ENCODE data around the gene KCTD5.
"Not testable (repeated sequence)": the region's sequence is repeated elsewhere in the genome, so short reads cannot be mapped to it uniquely, and the experiment has no call there.

Gene KCTD5

DNA sequence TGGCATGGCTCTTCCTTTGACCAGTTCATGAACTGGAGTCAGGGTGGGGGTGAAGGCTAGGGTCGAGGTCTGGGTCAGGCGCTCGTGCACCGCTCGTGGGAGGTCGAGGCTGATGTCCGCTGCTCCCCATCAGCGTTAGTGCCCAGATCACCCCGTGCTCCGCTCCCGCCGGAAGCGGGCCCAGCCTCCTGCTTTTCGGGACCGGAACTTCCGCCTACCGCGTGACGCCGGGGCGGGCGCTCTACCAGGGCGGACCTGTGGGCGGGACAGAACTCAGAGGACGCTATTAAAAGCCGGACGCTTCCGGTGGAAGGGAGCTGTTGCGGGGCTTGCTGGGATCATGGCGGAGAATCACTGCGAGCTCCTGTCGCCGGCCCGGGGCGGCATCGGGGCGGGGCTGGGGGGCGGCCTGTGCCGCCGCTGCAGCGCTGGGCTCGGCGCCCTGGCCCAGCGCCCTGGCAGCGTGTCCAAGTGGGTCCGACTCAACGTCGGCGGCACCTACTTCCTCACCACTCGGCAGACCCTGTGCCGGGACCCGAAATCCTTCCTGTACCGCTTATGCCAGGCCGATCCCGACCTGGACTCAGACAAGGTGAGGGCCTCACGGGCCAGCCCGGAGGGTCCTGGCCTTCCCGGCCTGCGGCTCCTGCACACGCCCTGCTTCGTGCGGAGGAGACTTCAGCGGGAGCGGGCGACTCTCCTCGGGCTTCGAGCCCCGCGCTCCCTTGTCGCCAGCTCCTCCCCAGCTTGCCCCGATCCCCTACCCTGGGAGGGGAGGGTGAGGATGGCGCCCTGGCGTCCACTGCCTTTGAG lies at the start of gene KCTD5:
Gene KCTD5, plus strand, starts transcription at position 315 of the 813 bp plus-strand sequence. Its CDS starts 26 bp downstream, at position 341.
- DNase-seq (ENCODE audit: low read depth in 2 of 2) = peak; percentile 92 to 93

DNA sequence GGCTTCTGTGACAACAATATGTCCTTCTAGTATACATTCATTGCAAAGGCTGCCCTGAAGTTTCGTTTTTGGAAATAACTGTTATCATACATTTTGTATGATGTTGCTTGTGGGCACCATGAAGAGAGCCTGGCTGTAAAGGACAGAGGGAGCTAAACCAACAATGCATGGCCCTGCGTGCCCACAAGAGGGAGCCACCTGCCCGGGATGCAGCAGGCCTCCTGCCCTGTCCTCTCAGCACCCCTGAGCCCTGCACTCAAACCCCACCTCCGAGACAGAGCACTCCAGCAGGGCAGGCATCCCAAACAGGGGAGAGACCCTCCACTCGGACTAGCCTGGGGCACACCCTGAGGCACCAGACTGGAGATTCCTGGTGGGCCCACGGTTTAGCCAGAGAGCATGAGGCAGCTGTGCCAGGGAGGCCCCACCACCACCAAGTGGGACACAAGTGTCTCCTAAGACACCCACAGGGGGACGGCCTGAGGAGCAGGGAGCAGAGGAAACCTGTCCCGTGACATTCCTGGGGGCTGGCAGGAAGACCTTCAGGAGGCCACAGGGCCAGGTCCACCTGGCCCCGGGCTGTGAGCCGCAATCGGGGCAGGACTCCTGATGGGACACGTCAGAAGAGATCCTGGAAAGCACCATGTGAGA lies 43.1 kb upstream of the KCTD5 start:
- DNase-seq (ENCODE audit: low read depth in 2 of 2) = peak in 1 of 2 donors; percentile 24

GRCh38 chr16:2639722-2640072 lies 42.6 kb upstream of the KCTD5 start:
- not testable (repeated sequence) for DNase-seq (ENCODE audit: low read depth in 2 of 2)

DNA sequence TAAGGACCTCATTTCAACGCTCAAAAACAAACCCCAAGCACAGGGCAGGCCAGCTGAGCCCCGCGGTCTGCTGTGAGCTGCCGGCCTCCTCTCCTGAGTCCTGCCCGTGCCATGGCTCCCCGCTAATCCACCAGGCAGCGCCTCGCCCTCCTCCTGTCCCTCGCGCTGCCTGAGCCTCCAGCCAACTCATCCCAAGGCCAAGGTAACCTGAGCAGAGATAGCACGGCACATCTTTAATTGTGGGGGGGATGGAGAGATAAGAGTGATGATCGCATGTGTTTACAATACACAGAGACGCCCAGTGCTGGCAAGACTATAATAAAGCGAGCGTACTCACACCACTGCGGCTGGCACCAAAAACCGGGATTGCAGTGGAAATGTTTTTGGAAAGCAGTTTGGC lies 39.8 kb upstream of the KCTD5 start:
- not testable (repeated sequence) for DNase-seq (ENCODE audit: low read depth in 2 of 2)

DNA sequence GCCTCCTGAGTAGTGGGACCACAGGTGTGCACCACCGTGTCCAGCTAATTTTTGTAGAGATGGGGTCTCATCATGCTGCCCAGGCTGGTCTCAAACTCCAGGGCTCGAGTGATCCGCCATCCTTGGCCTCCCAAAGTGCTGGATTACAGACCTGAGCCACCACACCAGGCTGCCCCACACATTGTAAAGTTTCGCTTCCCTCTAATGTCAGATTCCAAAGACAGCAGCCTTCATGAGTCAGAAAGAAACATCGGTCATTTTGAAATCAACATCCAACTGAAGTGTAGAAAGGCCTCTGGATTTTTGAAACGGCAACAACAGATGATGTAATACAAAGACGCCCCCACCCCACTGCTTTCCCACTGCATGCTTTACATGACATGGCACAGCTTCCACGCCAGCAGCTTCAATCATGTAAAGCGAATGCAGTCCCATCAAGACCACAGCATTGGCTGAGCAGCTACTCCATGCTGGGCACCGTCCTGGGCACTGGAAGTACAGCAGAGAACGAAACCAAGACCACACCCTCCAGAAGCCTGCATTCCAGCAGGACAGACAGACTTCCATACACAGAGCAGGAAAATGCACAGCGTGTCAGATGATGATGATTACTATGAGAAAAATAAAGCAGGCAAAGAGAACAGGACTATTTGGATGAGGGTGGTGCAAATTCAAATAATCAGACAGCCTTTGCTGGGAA lies 37.4 kb upstream of the KCTD5 start:
- not testable (repeated sequence) for DNase-seq (ENCODE audit: low read depth in 2 of 2)

- DNase-seq (ENCODE audit: low read depth in 2 of 2) = not testable (repeated sequence)
Measured at GRCh38 chr16:2651268-2651871, 31.0 kb upstream of the KCTD5 start.

DNA sequence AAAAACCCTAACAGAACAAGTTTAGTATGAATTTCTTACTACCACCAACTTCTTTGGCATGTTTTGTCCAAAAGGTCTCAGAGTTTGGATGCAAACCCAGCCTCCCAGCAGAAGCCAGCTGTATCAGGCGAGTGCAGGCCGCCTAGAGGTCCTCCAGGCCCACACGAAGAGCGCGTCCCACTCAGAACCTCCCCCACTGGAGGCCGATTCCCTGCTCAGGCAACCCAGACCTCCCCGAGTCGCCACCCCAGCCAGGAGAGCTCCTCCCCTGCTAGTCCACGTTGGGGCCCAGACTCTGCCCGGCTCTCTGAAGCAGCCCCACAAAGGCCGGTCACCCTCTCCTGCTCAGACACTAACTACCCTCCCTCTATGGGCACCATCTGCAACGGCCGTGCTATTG lies 28.4 kb upstream of the KCTD5 start:
- not testable (repeated sequence) for DNase-seq (ENCODE audit: low read depth in 2 of 2)

DNA sequence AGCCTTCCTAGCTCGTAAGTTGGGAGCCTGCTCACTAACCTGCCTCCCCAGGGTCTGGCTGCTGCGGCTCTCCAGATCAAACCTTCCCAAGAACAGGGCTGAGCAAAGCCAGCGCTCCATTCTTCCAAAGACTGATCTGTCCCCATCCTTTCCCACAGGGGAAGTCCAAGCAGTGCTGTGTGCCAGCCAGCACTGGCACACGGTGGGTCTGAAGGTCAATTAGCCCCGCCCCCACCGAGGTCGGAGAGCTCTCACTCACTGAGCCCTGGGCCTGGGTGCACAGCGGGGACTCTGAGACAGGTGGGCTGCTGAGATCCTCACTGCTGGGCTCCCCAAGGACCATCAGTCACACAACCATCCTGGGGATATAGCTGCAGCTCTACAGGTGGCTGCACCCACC lies 27.4 kb upstream of the KCTD5 start:
- not testable (repeated sequence) for DNase-seq (ENCODE audit: low read depth in 2 of 2)

- DNase-seq (ENCODE audit: low read depth in 2 of 2) = no peak
Measured at GRCh38 chr16:2656985-2657384, 25.3 kb upstream of the KCTD5 start.

GRCh38 chr16:2657803-2658202 lies 24.5 kb upstream of the KCTD5 start:
- DNase-seq (ENCODE audit: low read depth in 2 of 2) = not testable (repeated sequence)

GRCh38 chr16:2659560-2659959 lies 22.8 kb upstream of the KCTD5 start:
- DNase-seq (ENCODE audit: low read depth in 2 of 2) = not testable (repeated sequence)

- DNase-seq (ENCODE audit: low read depth in 2 of 2) = not testable (repeated sequence)
Measured at GRCh38 chr16:2660014-2660662, 22.2 kb upstream of the KCTD5 start.

GRCh38 chr16:2660755-2661373 lies 21.5 kb upstream of the KCTD5 start:
- not testable (repeated sequence) for DNase-seq (ENCODE audit: low read depth in 2 of 2)

DNA sequence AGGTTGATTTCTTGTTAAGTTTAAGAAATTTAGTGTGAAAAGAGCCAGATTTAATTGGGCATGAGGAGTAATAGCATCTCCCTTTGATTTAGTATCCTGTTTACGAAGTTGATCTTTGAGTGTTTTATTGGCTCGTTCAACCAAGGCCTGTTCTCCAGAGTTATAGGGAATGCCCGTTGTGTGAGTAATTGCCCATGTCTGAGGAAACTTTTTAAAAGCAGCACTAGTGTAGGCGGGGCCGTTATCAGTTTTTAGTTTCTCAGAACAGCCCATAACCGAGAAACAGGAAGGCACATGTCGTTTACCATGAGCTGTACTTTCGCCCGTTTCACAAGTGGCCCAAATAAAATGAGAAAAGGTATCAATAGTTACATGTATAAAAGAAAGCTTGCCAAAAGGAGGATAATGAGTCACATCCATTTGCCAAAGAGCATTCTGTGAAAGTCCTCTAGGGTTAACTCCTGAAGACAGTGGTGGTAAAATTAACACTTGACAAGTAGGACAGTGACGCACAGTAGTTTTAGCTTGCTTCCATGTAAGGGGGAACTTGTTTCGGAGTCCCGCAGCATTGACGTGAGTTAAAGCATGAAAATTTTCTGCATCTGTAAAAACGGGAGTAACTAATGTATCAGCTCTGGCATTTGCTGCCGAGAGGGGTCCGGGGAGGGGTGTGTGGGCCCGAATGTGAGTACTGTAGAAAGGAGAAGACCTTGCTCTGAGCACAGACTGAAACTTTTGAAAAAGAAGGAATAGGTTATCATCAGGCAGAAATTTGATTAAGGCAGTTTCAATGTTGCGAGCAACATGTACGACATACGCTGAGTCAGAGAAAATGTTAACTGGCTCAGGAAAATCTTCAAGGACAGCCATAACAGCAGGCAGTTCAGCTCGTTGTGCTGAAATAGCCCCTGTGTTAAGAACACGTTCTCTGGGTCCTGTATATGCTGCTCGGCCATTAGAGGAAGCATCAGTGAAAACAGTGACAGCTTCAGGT lies 18.5 kb upstream of the KCTD5 start:
- DNase-seq (ENCODE audit: low read depth in 2 of 2) = no peak

- no peak for DNase-seq (ENCODE audit: low read depth in 2 of 2)
Measured at GRCh38 chr16:2664574-2664982, 17.7 kb upstream of the KCTD5 start.

- DNase-seq (ENCODE audit: low read depth in 2 of 2) = not testable (repeated sequence)
Measured at GRCh38 chr16:2666671-2667070, 15.7 kb upstream of the KCTD5 start.

DNA sequence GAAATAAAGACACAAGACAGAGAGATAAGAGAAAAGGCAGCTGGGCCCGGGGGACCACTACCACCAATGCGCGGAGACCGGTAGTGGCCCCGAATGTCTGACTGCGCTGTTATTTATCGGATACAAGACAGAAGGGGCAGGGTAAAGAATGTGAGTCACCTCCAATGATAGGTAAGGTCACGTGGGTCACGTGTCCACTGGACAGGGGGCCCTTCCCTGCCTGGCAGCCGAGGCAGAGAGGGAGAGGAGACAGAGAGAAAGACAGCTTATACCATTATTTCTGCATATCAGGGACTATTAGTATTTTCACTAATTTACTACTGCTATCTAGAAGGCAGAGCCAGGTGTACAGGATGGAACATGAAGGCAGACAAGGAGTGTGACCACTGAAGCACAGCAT lies 12.7 kb upstream of the KCTD5 start:
- DNase-seq (ENCODE audit: low read depth in 2 of 2) = not testable (repeated sequence)

- DNase-seq (ENCODE audit: low read depth in 2 of 2) = peak in 1 of 2 donors; percentile 21
Measured at GRCh38 chr16:2670017-2670416, 12.3 kb upstream of the KCTD5 start.

DNA sequence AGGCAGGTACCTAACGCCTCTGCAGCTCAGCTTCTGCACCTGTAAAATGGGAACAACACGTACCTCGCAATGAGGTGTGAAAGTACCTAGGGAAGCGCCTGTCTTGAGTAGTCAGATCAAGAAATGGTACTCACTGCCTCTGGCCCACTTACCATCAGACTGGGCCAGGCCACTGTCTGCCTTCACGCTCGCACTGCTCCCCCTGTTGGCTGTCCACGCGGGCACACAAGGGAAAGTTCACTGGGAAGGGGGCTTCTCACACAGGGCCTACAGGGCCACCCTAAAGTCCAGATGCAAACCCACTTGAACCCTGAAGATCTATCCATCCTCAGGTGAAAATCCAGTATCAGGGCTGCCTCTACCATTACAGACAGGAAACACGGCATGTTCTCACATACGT lies 11.1 kb upstream of the KCTD5 start:
- not testable (repeated sequence) for DNase-seq (ENCODE audit: low read depth in 2 of 2)

DNA sequence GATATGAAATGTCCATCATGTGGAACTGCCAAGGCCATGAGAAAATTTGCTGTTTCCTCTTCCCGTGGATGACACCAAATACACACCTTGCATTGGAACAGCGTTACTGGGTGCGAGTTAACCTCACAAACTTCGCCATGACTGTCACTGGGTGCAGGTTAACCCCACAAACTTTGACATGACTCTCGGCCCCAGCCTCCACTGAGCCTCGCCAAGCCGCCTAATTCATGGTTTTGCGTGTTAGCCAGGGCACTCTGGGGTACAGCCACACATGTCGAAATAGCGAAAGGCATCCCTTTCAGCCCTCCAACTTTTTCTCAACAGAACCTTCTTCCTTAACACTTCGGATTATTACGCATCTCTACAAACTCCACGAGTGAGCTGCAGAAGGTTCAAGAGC lies 10.6 kb upstream of the KCTD5 start:
- no peak for DNase-seq (ENCODE audit: low read depth in 2 of 2)
